Neural progenitor cell (in vitro differentiated cells): ENCODE results near the gene UQCR11.

Experiments
- EZH2 ChIP-seq: fragments of 200-600 bp; sonication (generic); IDR thresholded peaks from 2 replicates; pipeline ENCODE4 v1.6.1; 2017; ENCODE audit warnings: antibody characterized with exemption, mild to moderate bottlenecking, moderate library complexity
- EZH2phosphoT487 ChIP-seq: fragments of 200-600 bp; sonication (generic); IDR thresholded peaks from 2 replicates; pipeline ENCODE4 v1.6.1; 2017; ENCODE audit warnings: antibody characterized with exemption
- TF ChIP-seq, protein P1 (sequence below): fragments of 200-600 bp; sonication (generic); IDR thresholded peaks from 2 replicates; pipeline ENCODE4 v1.5.1; 2017; ENCODE audit warnings: antibody characterized with exemption, mild to moderate bottlenecking

DNA sequence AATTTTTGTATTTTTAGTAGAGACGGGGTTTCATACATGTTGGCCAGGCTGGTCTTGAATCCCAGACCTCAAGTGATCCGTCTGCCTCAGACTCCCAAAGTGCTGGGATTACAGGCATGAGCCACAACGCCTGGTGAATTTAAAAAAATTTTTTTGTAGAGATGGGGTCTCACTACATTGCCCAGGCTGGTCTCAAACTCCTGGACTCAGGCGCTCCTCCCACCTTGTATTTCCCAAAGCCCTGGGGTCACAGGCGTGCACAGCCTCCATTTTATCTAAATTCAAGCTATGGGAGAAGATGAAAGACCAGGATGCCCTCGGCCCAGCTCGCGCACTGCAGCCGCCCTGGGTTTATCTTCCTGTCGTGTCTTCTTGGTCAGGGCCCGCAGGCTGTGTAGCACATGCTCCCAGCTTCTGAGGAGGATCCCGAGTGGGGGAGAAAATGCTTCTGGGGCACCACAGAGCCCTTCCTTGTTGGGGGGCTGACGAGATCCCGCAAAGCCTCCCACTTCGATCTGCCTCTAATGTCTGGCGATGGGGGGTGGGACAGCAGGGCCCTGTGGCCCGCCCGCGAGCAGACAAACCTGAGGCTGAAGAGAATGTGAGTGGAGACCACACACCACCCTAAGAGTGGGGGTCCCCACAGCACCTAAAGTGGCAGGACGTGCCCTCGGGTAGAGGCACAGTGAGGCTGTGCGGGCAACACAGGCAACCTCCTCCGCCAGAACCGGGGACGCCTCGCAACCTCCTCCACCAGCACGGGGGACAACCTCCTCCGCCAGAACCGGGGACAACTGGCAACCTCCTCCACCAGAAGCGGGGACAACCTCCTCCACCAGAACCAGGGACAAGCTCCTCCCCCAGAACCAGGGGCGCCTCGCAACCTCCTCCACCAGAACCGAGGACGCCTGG lies 31.3 kb upstream of the UQCR11 start:
- TF ChIP-seq, protein P1, sequence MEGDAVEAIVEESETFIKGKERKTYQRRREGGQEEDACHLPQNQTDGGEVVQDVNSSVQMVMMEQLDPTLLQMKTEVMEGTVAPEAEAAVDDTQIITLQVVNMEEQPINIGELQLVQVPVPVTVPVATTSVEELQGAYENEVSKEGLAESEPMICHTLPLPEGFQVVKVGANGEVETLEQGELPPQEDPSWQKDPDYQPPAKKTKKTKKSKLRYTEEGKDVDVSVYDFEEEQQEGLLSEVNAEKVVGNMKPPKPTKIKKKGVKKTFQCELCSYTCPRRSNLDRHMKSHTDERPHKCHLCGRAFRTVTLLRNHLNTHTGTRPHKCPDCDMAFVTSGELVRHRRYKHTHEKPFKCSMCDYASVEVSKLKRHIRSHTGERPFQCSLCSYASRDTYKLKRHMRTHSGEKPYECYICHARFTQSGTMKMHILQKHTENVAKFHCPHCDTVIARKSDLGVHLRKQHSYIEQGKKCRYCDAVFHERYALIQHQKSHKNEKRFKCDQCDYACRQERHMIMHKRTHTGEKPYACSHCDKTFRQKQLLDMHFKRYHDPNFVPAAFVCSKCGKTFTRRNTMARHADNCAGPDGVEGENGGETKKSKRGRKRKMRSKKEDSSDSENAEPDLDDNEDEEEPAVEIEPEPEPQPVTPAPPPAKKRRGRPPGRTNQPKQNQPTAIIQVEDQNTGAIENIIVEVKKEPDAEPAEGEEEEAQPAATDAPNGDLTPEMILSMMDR, result no peak
- TF ChIP-seq EZH2 (no peak), EZH2phosphoT487 (no peak)
